ELF-1 (cell line): ENCODE results near the gene C16orf74.

Source experiments
- DNase-seq: peaks from one replicate; pipeline ENCODE4 v3.0.0-alpha.2; 2016; ENCODE audit warnings: low read depth, low spot score

The C16orf74 gene

DNA sequence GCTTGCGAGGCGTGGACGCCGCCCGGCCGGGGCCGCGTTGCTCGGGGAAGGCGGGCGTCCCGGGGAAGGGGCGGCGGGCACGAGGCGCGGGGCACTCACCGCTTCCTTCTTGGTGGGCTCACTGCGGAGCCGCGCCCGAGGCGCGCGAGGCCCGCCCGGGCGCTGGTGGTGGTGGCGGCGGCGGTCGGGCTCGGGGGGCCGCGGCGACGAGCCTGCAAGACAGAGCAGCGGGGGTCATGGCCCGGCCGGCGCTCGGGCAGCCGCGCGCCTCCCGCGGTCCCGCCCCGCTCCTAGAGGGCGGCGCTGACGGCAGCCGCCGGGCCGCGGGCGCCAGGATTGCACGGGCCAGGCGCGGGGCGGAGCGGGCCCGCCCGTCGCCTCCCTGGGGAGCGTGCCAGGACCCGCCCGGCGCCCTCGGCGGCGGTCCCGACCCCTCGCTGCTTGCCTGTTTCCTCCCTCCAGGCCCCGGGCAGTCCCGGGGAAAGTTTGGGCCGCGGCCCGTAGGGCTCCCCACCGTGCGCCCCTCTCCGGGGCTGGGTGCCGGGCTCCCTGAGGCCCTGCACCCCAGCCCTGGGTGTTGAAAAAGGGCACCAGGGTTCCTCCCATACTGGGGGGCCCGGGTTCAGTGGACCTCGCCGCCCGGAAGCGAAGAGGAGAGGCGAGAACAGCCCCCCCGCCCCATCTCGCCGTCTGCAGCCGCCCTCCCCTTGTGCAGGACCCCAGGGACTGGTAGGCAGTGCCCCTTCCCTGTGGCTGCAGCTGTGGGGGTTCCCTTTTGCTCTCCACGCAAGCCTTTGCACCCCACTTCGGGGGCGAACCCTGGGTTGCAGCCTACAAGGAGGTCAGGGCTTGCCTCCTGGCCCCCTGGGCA is at the start of gene C16orf74:
TSS of gene C16orf74 (minus strand) at position 270 of the 871 bp plus-strand sequence. CDS start 15,879 bp downstream, outside the sequence.
- no peak for DNase-seq

DNA sequence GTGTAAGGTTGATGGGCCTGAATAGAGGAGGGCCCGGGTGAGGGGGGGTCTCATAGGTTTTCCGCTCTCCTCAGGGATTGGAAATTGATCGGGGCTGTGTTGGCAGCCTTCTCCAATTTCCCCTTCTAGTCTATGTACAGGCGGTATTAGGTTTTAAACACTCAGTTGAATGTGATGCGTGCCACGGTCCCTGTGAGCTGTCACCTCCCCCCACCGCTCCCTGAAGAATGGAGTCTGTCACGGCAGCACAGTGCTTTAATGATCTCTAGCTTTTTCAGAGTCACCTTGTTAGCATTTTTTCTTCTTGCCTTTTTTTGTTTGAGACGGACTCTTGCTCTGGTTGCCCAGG is 49.4 kb upstream of the C16orf74 start:
- no peak for DNase-seq

DNA sequence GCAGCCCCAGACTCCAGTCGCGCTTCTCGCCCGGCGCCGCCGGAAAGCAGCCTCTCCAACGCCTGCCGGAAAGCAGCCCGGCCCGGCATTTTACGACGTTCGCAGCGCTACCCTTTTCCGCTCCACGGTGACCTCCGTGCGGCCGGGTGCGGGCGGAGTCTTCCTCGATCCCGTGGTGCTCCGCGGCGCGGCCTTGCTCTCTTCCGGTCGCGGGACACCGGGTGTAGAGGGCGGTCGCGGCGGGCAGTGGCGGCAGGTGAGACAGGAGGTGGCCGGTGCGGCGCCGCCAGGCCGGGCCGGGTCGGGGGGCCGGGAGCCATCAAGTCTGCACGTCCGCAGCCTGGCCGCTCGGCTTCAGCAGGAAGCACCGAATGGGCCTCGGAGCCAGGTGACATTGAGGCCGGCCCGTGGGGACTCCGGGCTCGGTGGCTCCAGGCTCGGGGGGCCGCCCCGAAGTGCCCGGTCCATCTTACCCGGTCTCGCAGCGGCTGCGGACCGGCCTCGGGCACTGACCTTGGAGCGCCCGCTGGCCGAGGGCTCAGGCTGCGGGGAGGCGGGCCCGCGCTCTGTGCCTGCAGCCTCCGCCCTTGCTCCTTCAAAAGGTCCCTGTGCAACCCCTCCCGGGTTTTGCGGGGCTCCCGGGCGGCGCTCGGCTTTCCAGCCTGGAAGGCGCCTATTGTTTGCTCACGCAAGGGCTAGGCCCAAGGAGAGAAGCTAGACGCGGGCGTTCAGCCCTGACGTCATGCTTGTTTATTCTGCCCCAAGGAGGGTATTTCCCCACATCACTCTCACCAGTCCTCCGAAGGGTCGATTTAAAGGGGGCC is 48.8 kb upstream of the C16orf74 start, which contains the start of the genes COX4I1 and EMC8:
TSS of gene COX4I1 (plus strand) at position 199 of the 824 bp plus-strand sequence. CDS start 1,511 bp downstream, outside the sequence.
TSS of gene EMC8 (minus strand) at position 48 of the 824 bp plus-strand sequence. CDS start 249 bp downstream, outside the sequence.
- peak; percentile 91 for DNase-seq

DNA sequence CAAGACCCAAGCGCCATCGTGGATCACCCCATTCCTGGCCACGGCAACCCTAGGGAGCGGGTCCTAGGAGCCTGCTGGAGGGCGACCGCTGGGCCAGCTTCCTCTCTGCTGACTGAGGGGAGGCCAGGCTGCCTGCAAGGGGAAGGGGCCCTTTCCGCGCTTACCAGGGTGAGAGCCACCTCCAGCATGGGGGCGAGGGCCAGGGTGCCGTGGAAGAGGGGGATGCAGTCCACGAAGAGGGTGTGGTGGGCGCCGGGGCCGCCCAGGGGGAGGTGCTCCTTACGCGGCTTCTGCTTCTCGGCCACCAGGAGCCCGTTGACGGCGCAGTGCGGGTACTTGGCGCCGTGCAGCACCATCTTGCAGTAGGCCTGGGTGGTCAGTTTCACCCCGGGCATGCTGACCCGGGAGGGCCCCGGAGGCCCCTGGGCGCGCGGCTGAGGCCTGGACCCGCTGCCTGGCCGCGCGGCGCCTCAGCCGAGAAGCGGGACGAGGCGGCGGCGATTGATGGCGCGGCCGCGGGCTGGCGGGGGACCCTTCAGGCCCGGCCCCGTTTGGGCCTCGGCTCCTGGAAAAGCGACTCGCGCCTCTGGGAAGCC is 48.1 kb upstream of the C16orf74 start:
- no peak for DNase-seq

DNA sequence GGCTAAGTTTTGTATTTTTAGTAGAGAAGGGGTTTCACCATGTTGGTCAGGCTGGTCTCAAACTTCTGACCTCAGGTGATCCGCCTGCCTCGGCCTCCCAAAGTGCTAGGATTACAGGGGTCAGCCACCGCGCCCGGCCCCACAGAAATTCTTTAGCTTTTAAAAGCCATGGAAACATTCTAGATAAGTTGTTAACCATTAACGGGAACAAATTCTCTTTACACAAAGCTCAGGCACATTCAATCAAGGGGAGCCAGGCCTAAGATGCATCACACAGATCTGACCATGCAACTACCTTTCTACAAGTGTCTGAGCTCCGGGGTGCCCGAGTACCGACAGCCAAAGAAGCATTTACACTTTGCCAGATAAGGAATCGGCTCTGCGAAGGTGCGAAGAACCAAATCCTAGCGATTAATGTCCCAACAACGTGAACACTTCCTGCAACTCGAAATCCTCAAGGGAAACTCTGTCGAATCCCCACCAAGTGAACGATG is 47.4 kb upstream of the C16orf74 start:
- DNase-seq: no peak

DNA sequence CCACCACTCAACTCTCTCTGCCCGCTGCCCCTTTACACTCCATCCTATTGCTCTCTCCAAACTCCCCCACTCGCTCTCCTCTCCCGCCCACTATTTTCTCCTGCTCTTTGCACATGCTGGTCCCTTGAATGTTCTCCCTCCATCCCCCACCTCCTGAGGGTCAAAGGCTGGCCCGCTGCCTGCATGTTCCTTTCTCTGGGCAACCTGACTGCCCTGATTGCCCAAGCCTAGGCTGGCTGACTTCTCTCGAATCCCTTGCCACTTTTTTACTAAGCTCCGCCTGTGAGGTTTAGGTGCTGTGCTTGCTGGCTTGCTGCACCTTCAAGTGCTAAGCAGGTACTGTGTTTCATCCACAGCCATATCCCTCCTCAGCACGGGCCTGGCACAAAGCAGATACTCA is 45.7 kb upstream of the C16orf74 start:
- DNase-seq: no peak

DNA sequence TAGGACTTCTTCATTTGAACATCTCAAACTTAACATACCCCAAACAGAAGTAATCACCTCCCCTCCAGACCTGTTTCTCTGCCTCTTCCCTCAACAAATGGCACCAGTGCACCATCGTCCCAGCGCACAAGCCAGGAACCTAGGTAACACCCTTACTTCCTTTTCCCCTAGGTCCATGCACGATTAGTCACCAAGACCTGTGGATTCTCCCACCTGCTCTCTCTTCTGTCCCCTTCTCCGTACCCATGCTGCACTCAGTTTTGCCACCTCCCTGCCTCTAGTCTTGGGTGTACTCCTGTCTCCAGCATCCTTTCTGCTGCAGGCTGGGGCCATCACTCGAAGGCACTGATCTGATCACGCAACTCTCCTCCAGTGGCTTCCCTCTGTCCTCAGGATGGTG is 45.3 kb upstream of the C16orf74 start:
- DNase-seq: no peak

DNA sequence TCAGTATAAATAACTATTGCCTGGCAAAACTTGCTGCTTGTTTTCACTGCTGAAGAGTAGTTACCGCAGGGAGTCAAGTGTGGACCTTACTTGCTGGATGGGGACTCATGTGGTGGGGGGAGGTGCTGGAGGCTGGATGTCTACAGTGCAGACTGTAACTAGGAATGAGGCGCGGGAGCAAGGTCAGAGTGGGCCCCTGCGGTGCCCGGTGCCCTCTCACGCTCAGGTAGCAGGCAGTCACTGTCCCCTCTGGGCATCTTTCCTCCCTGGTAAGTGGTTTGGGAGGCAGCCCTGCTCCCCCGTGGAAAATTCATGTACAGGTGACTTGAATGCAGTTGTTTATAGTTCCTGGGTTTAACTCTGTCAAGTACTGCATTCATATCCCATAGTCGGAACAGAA is 43.8 kb upstream of the C16orf74 start:
- no peak for DNase-seq

DNA sequence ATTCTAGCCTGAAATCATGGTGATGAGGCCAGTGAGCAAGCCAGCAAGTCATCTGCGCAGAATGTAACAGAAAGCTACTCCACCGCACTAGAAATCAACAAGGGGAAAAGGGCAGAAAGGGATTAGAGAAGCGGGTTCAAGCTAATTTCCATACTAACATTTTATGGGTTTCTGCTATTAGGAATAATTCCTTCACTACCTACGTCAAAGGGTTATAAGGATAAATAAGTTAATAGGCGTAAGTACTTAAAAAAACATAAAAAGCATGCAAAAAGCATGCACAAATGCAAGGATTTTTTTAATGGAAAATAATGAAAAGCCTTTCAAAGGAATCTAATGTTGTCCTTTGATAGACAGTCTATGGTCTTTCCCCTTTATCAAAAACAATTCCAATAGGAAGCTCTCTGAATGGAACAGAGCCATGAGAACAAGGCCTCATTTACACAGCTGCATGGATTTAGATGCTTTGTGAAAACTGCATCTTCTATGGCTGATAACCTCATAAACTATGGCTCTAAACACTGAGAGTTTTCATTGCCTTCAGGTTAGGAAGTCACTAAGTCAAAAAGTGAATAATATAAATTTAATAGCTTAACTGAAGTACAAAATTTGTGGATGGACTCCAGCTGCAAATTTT is 42.9 kb upstream of the C16orf74 start:
- no peak for DNase-seq

DNA sequence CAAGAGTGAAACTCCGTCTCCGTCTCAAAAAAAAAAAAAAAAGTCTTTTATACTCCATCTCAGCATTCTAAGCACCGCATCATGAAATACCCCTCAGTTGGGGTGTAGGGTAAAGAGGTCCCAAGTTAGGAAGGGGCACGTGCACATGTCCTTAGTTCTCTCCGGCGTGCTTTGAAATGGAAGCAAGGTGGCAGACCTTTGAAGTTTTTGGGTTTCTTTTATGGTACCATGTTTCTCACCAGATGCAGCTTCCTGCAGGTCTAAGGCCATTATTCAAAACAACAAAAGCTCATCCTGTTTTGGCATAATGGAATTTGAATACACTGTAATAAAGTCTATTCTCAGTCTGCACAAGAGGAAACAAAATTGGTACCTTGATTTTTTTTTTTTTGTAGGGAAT is 38.9 kb upstream of the C16orf74 start:
- DNase-seq: no peak

DNA sequence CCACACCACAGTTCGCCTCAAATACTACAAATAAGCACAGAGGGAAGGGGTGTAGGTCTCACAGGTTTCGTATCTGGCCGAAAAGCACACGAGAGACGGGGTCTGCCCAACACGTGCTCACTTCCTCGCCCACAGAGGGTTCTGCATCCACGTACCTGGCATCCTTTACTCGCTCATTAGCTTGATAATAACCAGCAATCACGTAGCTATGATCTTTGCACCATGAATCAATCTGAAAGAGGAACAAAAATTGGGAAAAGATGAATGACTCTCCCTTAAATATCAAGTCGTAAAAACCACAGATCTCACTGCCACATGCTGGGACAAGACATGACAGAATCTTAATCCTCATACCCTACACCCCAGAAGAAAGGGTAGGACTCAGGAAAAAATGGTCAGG is 37.9 kb upstream of the C16orf74 start:
- no peak for DNase-seq

DNA sequence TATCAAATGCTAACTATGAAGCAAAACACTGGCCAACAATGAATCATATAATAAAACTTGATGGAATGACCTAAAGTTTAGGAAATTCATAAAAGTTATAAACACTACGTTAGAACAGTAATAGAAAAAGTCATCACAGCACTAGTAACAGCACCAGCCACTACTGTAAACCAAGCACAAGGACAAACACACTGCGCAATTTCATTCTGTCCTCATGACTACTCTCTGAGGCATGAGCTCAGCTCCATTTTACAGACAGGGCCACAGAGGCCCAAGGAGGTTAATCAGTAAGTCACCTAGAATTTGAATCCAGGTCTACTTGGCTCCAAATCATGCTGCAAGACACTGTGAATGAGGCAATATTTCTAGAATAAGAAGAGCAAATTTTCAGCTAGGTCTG is 35.0 kb upstream of the C16orf74 start:
- DNase-seq: no peak

DNA sequence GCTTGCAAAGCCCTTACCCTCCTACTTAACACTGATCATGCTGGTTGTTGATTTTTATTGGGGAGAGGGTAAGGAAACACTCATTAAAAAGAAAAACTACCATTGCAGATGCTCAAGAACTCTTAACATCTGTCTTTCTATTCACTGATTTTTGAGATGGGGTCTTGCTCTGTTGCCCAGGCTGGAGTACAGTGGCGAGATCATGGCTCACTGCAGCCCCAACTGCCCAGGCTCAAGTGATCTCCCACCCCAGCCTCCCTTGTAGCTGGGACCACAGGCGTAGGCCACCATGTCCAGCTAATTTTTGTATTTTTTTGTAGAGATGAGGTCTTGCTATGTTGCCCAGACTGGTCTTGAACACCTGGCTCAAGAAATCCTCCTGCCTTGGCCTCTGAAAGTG is 33.9 kb upstream of the C16orf74 start:
- no peak for DNase-seq

DNA sequence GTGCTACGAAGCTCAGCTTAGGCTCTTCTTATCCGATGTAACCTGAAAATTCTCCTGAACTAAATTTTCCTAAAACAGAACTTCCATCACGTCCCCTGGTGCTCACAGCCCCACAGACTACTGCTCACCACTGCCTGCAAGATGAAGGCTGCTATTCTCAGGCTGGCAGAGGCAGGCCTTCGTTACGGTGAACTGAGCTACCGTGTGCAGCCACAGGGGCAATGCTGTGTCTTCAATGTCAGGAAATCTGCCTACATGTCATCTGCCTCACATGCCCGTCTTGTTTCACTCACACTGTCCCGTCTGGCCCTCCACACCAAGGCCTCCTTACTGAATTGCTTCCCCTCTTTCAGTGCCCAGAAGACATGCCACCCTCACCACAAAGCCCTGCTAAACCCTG is 32.5 kb upstream of the C16orf74 start:
- no peak for DNase-seq

DNA sequence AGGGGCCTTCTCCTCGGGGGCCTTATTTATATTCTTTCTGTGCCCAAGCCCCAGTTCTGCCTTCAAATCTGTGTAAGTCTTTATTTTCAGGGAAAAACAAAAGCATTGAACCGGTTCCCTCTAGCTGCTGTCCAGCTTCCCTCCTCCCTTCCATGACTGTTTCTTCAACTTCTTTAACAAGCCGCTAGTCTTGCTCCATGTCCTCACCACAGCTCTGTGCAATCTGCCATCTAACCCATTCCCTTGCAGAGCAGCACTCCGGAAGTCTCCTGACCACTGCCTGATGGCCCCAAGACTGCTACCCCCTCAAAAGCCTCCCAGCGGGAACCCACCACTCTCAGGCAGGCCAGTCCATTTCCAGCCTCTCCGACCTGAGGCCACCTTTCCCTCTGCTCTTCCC is 31.6 kb upstream of the C16orf74 start:
- no peak for DNase-seq

DNA sequence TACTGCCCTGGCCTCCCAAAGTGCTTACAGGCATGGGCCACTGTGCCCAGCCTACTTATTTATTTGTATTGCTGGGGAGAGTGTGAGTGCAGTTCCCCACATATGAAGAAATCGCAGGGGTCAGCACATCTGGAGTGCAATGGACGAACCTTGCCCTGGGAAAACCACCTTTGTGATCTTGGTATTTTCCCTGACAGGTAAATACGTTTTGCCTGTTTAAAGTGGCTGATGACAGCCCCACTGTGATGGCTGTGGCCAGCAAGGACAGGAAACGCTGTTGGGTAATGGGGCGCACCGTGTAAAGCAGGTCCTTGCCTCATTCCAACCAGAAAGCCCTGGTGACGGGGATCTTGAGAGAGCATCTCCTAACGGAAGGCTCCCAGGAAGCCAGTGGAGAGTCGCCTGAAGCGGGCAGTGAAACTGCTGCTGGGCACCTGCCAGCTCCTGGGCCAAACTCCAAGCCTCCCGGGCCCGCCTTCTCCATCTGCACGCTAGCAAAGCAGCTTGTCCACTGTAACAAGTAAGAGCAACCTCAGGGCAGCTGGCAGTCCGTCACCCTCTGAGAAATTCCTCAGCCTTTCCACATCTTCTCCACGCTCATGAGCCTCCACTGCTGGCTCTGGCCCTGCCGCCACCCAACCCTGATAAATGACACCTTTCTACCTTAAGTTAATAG is 30.9 kb upstream of the C16orf74 start:
- DNase-seq: no peak

DNA sequence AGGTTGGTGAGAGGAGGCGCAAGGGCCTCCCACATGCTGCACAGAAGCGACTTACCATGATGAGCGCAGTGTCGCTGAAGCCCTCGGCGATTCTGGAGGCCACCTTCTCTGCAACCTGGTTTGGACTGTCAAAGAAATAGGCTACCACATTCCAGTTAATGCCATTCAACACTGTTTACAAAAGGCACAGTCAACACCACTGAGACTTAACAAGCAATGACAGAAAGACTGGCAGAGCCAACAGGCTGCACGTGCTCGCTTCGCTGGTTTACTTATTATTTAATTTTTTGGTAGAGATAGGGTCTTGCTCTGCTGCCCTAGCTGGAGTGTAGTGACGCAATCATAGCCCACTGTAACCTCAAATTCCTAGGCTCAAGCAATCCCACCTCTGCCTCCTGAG is 30.3 kb upstream of the C16orf74 start:
- DNase-seq: no peak

DNA sequence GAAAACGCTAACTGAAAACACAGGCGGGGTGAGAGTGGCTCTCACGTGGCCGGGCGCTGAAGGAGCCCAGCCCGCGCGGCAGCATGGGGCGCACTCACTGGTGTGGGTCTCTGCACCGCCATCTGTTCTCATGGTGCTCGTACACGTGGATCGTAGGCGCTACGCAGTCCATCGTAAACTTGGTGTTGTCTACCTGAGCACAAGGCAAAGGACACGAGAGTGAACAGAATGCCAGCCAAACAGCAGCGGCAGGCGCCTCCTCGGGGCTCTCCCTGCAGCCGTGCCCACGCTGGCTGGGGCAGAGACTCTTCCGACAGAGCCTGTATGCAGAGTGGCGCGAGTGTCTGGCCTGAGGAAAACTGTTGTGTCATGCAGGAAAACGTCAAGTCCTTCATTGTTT is 29.4 kb upstream of the C16orf74 start:
- DNase-seq: no peak

DNA sequence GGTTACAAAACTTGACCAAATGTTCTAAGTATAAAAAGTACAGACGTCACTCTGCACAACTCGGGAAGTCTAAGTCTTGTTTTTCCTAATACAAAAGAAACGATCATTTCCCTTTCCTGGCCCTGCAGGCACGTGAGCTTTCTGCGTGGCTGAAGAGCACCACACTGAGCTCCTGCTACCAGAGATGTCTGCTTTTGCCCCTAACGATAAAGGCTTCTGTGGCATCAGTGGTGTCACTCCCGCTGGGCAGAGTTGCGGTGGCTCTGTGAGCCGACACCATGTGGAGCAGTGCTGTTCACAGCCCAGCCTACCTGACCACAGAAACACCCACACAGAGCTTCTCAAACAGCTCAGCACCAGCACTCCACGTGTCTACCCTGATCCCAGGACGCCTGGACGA is 28.0 kb upstream of the C16orf74 start:
- no peak for DNase-seq

DNA sequence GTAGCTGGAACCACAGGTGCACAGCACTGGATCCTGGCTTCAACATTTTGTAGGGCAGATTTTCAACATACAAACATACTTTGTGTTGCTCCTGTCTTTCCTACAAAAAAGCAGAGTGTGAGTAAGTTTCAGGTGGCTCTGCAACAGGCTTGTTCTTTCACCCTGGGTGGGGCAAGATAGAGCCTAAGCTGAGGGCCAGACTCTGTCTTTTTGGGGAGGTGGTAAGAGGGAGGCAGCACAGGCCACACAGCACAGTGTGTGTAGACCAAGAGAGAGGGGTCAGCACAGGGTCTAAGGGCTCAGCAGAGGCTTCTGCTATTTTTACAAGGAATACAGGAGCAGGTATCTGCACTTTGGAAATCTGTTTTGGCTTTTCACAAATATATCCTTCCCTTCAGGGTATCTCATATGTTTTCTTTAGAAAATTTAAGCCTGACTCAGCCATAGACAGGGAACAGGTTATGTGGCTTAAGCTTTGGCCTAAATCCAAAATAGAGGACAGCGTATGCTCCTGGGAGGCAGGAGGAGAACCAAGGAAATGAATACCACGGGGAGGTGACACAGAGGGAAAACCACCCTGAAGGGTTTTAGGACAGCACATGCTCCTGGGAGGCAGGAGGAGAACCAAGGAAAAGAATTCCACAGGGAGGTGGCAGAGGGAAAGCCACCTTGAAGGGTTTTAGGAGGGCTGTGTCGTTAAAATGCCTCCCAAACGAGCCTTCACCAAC is 26.9 kb upstream of the C16orf74 start:
- DNase-seq: no peak
